ENCODE data around the gene HRAS.

- TF ChIP-seq RFX5 (IDR thresholded peaks at IDR 0.05; ENCODE audit: low read length): no peak
- TF ChIP-seq CTCF (IDR thresholded peaks at IDR 0.05): peak; percentile 43
- TF ChIP-seq SIN3A (IDR thresholded peaks at IDR 0.05; ENCODE audit: borderline replicate concordance, low read depth, low read length): no peak
- TF ChIP-seq NRF1 (IDR thresholded peaks at IDR 0.05; ENCODE audit: low read depth, low read length): no peak
- TF ChIP-seq POLR2AphosphoS5 (IDR thresholded peaks at IDR 0.05; ENCODE audit: low read depth, low read length): no peak
- TF ChIP-seq YY1 (IDR thresholded peaks at IDR 0.05; ENCODE audit: low read depth): no peak
- no peak for TF ChIP-seq RCOR1 (IDR thresholded peaks at IDR 0.05; ENCODE audit: low read length)
- TF ChIP-seq EP300 (IDR thresholded peaks at IDR 0.05; ENCODE audit: borderline replicate concordance in 1 of 2, low read depth in 1 of 2, low read length in 1 of 2): no peak
- TF ChIP-seq REST (IDR thresholded peaks at IDR 0.05; ENCODE audit: low read depth, low read length): no peak
- TF ChIP-seq EZH2phosphoT487 (IDR thresholded peaks at IDR 0.05; ENCODE audit: borderline replicate concordance, low read depth): no peak
Measured at GRCh38 chr11:554428-555226, 19.3 kb upstream of the HRAS start.
